Vagina (tissue), 2 donors: ENCODE results near the gene ANKRD11. TPM values are rescaled to one million over a fixed set of nuclear protein-coding genes. Genes with fewer than 3 reads are reported as not detected.

Experiments used
- DNase-seq, 2 donors: peaks; one replicate each; pipeline ENCODE4 v3.0.0-alpha.2; 2017; ENCODE audit errors: extremely low spot score in 2 of 2
- H3K27ac ChIP-seq: fragments of 200-600 bp; sonication (generic); one replicate; pipeline ENCODE4 v1.5.1; 2019
- H3K27me3 ChIP-seq: fragments of 200-600 bp; sonication (generic); one replicate; pipeline ENCODE4 v1.5.1; 2019
- H3K36me3 ChIP-seq, 2 donors: fragments of 200-600 bp; sonication (generic); one replicate each; pipeline ENCODE4 v1.5.1; 2017 to 2019
- H3K4me1 ChIP-seq: fragments of 200-600 bp; sonication (generic); one replicate; pipeline ENCODE4 v1.5.1; 2019
- H3K4me3 ChIP-seq, 2 donors: fragments of 200-600 bp; sonication (generic); 1 replicate in 1 of 2; 2 replicates in 1 of 2; pipeline ENCODE4 v1.5.1; 2016 to 2019
- H3K9me3 ChIP-seq: fragments of 200-600 bp; sonication (generic); one replicate; pipeline ENCODE4 v1.5.1; 2019
- CTCF ChIP-seq, 3 experiments: fragments of 450-650 bp in 2 of 3; fragments of 200-600 bp in 1 of 3; sonication (generic) in 1 of 3; IDR thresholded peaks; one replicate each; pipeline ENCODE4 v1.5.1; 2017 to 2019; ENCODE audit warnings: antibody characterized with exemption in 3 of 3, mild to moderate bottlenecking in 2 of 3, moderate library complexity in 2 of 3
- POLR2A ChIP-seq, 2 donors: fragments of 450-650 bp; IDR thresholded peaks; one replicate each; pipeline ENCODE4 v1.6.1; 2017; ENCODE audit warnings: antibody characterized with exemption in 2 of 2, mild to moderate bottlenecking in 2 of 2, moderate library complexity in 2 of 2
- POLR2AphosphoS5 ChIP-seq, 2 donors: sonication (generic); formaldehyde crosslinking; IDR thresholded peaks; one replicate each; pipeline ENCODE4 v1.9.0; 2017; ENCODE audit warnings: antibody characterized with exemption in 2 of 2, mild to moderate bottlenecking in 2 of 2, low read depth in 1 of 2; ENCODE audit not compliant: insufficient read depth in 1 of 2
- intact Hi-C: fragments of 100-400 bp; cut with DNase I; formaldehyde crosslinking; loops from one replicate; pipeline ENCODE4 v1.15.1; 2023
- total RNA-seq: library from RNA; depleted of rRNA; stranded (reverse); fragments of >200 nt; gene quantifications from one replicate; pipeline ENCODE4 v1.2.3, GENCODE V29; 2016

The ANKRD11 gene
- total RNA-seq, 1 donor from 2014 or later = 135 TPM

GRCh38 chr16:89506791-89507191 is 16.4 kb upstream of the ANKRD11 start:
- DNase-seq = no peak
- Histone ChIP-seq H3K4me3 (peak overlapping the region; percentile 81 to 98), H3K36me3 (peaks cover 0 to 14% of the 10 kb centered on the region in 2 donors), H3K27ac (peak overlapping the region; percentile 85), H3K27me3 (no peaks in the 10 kb centered on the region), H3K4me1 (peaks cover 54% of the 10 kb centered on the region), H3K9me3 (no peaks in the 10 kb centered on the region)
- TF ChIP-seq POLR2A (IDR thresholded peaks at IDR 0.05) = no peak
- no peak for TF ChIP-seq POLR2AphosphoS5 (IDR thresholded peaks at IDR 0.05; ENCODE audit: insufficient read depth in 1 of 2, low read depth in 1 of 2)
- TF ChIP-seq CTCF (IDR thresholded peaks at IDR 0.05) = no peak
- intact Hi-C loops = loop anchor here (5.0 kb wide), 1 partner anchor 184 kb away; no protein-coding TSS in a partner anchor

GRCh38 chr16:89506113-89506504 is 15.7 kb upstream of the ANKRD11 start:
- no peaks in the 10 kb centered on the region for H3K9me3 ChIP-seq

GRCh38 chr16:89505204-89506112 is 15.1 kb upstream of the ANKRD11 start:
- intact Hi-C loops = loop anchor here (5.0 kb wide), 1 partner anchor 183 kb away; no protein-coding TSS in a partner anchor
- Histone ChIP-seq H3K4me3 (no peak overlapping the region), H3K9me3 (no peaks in the 10 kb centered on the region), H3K36me3 (peaks cover 0 to 3% of the 10 kb centered on the region in 2 donors), H3K27me3 (no peaks in the 10 kb centered on the region), H3K27ac (peak overlapping the region; percentile 66), H3K4me1 (peaks cover 54% of the 10 kb centered on the region)
- peak in 1 of 2 donors; percentile 93 for DNase-seq
- TF ChIP-seq CTCF (IDR thresholded peaks at IDR 0.05) (no peak), POLR2AphosphoS5 (IDR thresholded peaks at IDR 0.05; ENCODE audit: insufficient read depth in 1 of 2, low read depth in 1 of 2) (peak; percentile 63 to 79), POLR2A (IDR thresholded peaks at IDR 0.05) (no peak)

More at GRCh38 chr16:89506113-89506504, 15.7 kb upstream of the ANKRD11 start:
- TF ChIP-seq POLR2A (IDR thresholded peaks at IDR 0.05) (no peak), CTCF (IDR thresholded peaks at IDR 0.05) (no peak), POLR2AphosphoS5 (IDR thresholded peaks at IDR 0.05; ENCODE audit: insufficient read depth in 1 of 2, low read depth in 1 of 2) (no peak)
- peak overlapping the region; percentile 85 for H3K27ac ChIP-seq
- H3K4me3 ChIP-seq = no peak overlapping the region
- H3K4me1 ChIP-seq = peaks cover 54% of the 10 kb centered on the region
- H3K27me3 ChIP-seq = no peaks in the 10 kb centered on the region
- DNase-seq = no peak
- intact Hi-C loops = loop anchor here (5.0 kb wide), 1 partner anchor 184 kb away; no protein-coding TSS in a partner anchor
- peaks cover 0 to 9% of the 10 kb centered on the region in 2 donors for H3K36me3 ChIP-seq

GRCh38 chr16:89504091-89504490 is 13.7 kb upstream of the ANKRD11 start:
- no peaks in the 10 kb centered on the region for H3K9me3 ChIP-seq
- TF ChIP-seq POLR2AphosphoS5 (IDR thresholded peaks at IDR 0.05; ENCODE audit: insufficient read depth in 1 of 2, low read depth in 1 of 2) (no peak), CTCF (IDR thresholded peaks at IDR 0.05) (no peak), POLR2A (IDR thresholded peaks at IDR 0.05) (no peak)
- H3K4me1 ChIP-seq = peaks cover 41% of the 10 kb centered on the region
- no peak overlapping the region for H3K4me3 ChIP-seq
- H3K36me3 ChIP-seq = no peaks in the 10 kb centered on the region
- DNase-seq = no peak
- H3K27ac ChIP-seq = no peak overlapping the region
- intact Hi-C loops = no loop called here
- no peaks in the 10 kb centered on the region for H3K27me3 ChIP-seq
